ENCODE data around the gene UTP14C. TPM values are rescaled to one million over a fixed set of nuclear protein-coding genes. Genes with fewer than 3 reads are reported as not detected.

UTP14C gene
- total RNA-seq, 4 donors from 2014 or later: 6.3 to 11.8 (median 8.5) TPM

GRCh38 chr13:52061587-52061986 is 37.1 kb downstream of the UTP14C start:
- no peak for TF ChIP-seq CTCF (IDR thresholded peaks at IDR 0.05)
- TF ChIP-seq POLR2A (IDR thresholded peaks at IDR 0.05): no peak
- Histone ChIP-seq H3K4me1 (peaks cover 0 to 9% (median 0%) of the 10 kb centered on the region in 3 donors), H3K36me3 (no peaks in the 10 kb centered on the region), H3K27me3 (no peaks in the 10 kb centered on the region), H3K27ac (no peak overlapping the region), H3K9me3 (peaks cover 0 to 20% (median 0%) of the 10 kb centered on the region in 3 donors), H3K4me3 (no peak overlapping the region)
- intact Hi-C loops (cut with DNase I): no loop called here
- 13 to 14% methylated on average over 3 of the region's 3 CpGs for WGBS, 2 donors
- DNase-seq: no peak

- Histone ChIP-seq H3K36me3 (no peaks in the 10 kb centered on the region), H3K27me3 (no peaks in the 10 kb centered on the region), H3K27ac (no peak overlapping the region), H3K4me3 (no peak overlapping the region), H3K4me1 (no peaks in the 10 kb centered on the region), H3K9me3 (peaks cover 4 to 34% (median 13%) of the 10 kb centered on the region in 3 donors)
- no peak for DNase-seq
- no peak for TF ChIP-seq POLR2A (IDR thresholded peaks at IDR 0.05)
- no peak for TF ChIP-seq CTCF (IDR thresholded peaks at IDR 0.05)
- intact Hi-C loops (cut with DNase I): no loop called here
These were observed 42.7 kb downstream of the UTP14C start for GRCh38 chr13:52067237-52067636.

GRCh38 chr13:52070929-52071523 is 46.5 kb downstream of the UTP14C start:
- intact Hi-C loops (cut with DNase I): no loop called here

More at GRCh38 chr13:52070929-52071523, 46.5 kb downstream of the UTP14C start:
- no peak overlapping the region for H3K27ac ChIP-seq
- no peaks in the 10 kb centered on the region for H3K36me3 ChIP-seq
- H3K9me3 ChIP-seq: peaks cover 4 to 24% (median 13%) of the 10 kb centered on the region in 3 donors
- no peaks in the 10 kb centered on the region for H3K4me1 ChIP-seq
- no peak for DNase-seq
- H3K4me3 ChIP-seq: no peak overlapping the region
- TF ChIP-seq POLR2A (IDR thresholded peaks at IDR 0.05): no peak
- no peak for TF ChIP-seq CTCF (IDR thresholded peaks at IDR 0.05)
- WGBS, 2 donors: 75 to 84% methylated on average over 1 of the region's 1 CpG
- H3K27me3 ChIP-seq: no peaks in the 10 kb centered on the region

Other genes with a start within 250 kb of the UTP14C start
- gene DHRS12, start 220.5 kb upstream of the UTP14C start, total RNA-seq: 10 to 100 TPM in 1 of 4 donors, 1 to 10 TPM in 3; 4.7 to 11.3 (median 7.9) TPM
- gene TMEM272, start 179.5 kb upstream of the UTP14C start, total RNA-seq: not detected
- not detected for gene CCDC70, start 162.7 kb upstream of the UTP14C start, total RNA-seq
- gene ATP7B, start 13.2 kb upstream of the UTP14C start, total RNA-seq: 1 to 10 TPM in 3 of 4 donors, under 1 TPM in 1; 0.99 to 3.6 (median 2.6) TPM
- 10 to 100 TPM; 10.7 to 21.2 (median 14.4) TPM for gene ALG11, start 12.3 kb upstream of the UTP14C start, total RNA-seq
- under 1 TPM in 2 of 4 donors, not detected in 2; 0.18 to 0.38 TPM for gene NEK5, start 104.4 kb downstream of the UTP14C start, total RNA-seq
- 1 to 10 TPM; 2.2 to 9.0 (median 5.8) TPM for gene NEK3, start 134.9 kb downstream of the UTP14C start, total RNA-seq